ENCODE data around the gene ANO2. TPM values are rescaled to one million over a fixed set of nuclear protein-coding genes. Genes with fewer than 3 reads are reported as not detected.

Gene ANO2
- total RNA-seq, 4 donors from 2014 or later, result 2.0 to 9.8 (median 4.9) TPM

- Histone ChIP-seq H3K4me3 (no peak overlapping the region), H3K4me1 (no peaks in the 10 kb centered on the region), H3K36me3 (no peaks in the 10 kb centered on the region), H3K27ac (no peak overlapping the region), H3K9me3 (no peaks in the 10 kb centered on the region), H3K27me3 (peaks cover 22 to 40% (median 27%) of the 10 kb centered on the region in 3 donors)
- DNase-seq (no peak), ATAC-seq (no peak)
- in situ Hi-C loops (cut with MboI; ENCODE audit: low sequenced_read_pairs in 4 of 4), result no loop called here
- TF ChIP-seq, protein P1, sequence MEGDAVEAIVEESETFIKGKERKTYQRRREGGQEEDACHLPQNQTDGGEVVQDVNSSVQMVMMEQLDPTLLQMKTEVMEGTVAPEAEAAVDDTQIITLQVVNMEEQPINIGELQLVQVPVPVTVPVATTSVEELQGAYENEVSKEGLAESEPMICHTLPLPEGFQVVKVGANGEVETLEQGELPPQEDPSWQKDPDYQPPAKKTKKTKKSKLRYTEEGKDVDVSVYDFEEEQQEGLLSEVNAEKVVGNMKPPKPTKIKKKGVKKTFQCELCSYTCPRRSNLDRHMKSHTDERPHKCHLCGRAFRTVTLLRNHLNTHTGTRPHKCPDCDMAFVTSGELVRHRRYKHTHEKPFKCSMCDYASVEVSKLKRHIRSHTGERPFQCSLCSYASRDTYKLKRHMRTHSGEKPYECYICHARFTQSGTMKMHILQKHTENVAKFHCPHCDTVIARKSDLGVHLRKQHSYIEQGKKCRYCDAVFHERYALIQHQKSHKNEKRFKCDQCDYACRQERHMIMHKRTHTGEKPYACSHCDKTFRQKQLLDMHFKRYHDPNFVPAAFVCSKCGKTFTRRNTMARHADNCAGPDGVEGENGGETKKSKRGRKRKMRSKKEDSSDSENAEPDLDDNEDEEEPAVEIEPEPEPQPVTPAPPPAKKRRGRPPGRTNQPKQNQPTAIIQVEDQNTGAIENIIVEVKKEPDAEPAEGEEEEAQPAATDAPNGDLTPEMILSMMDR (IDR thresholded peaks at IDR 0.05 in 4 of 5, conservative IDR thresholded peaks at IDR 0.05 in 1 of 5), result no peak
- TF ChIP-seq POLR2A (IDR thresholded peaks at IDR 0.05), result no peak
- intact Hi-C loops (cut with DNase I; ENCODE audit: low total_unique reads), result no loop called here
Observed at GRCh38 chr12:5946388-5946787, 1.3 kb upstream of the ANO2 start.

GRCh38 chr12:5944688-5945070, 380 bp downstream of the ANO2 start:
- H3K4me1 ChIP-seq, result no peaks in the 10 kb centered on the region
- H3K27ac ChIP-seq, result no peak overlapping the region
- H3K4me3 ChIP-seq, result peak overlapping the region in 1 of 4 donors; percentile 36
- H3K36me3 ChIP-seq, result no peaks in the 10 kb centered on the region
- intact Hi-C loops (cut with DNase I; ENCODE audit: low total_unique reads) (no loop called here), in situ Hi-C loops (cut with MboI; ENCODE audit: low sequenced_read_pairs in 4 of 4) (no loop called here)
- no peak for DNase-seq
- TF ChIP-seq, protein P1 (IDR thresholded peaks at IDR 0.05 in 4 of 5, conservative IDR thresholded peaks at IDR 0.05 in 1 of 5), result no peak
- H3K9me3 ChIP-seq, result no peaks in the 10 kb centered on the region
- ATAC-seq, result no peak
- peaks cover 19 to 39% (median 27%) of the 10 kb centered on the region in 3 donors for H3K27me3 ChIP-seq

DNA sequence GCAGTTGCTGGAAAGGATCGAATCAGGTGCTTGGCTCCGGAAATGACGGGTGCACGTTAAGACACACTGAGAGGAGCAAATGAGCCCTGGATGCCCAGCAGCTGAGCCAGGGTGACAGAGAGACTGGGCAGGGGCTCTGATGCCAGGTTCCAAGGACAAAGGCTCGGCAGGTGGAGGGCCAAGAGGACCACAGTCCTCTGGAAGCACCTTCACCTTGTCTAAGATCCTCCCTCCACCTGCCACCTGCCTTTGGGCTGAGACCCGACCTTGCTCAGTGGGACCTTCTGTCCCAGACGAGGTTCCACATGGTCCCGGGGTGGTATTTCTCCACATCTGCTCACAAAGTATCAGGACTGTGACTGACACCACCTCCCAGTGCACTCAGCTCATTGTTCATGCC, 1.0 kb downstream of the ANO2 start:
- in situ Hi-C loops (cut with MboI; ENCODE audit: low sequenced_read_pairs in 4 of 4) (no loop called here), intact Hi-C loops (cut with DNase I; ENCODE audit: low total_unique reads) (no loop called here)
- Histone ChIP-seq H3K4me1 (no peaks in the 10 kb centered on the region), H3K4me3 (no peak overlapping the region), H3K36me3 (no peaks in the 10 kb centered on the region), H3K27ac (no peak overlapping the region), H3K27me3 (peaks cover 19 to 38% (median 27%) of the 10 kb centered on the region in 3 donors), H3K9me3 (no peaks in the 10 kb centered on the region)
- DNase-seq (no peak), ATAC-seq (no peak)
- TF ChIP-seq, protein P1 (IDR thresholded peaks at IDR 0.05 in 4 of 5, conservative IDR thresholded peaks at IDR 0.05 in 1 of 5), result no peak
- no peak for TF ChIP-seq POLR2A (IDR thresholded peaks at IDR 0.05)

GRCh38 chr12:5941907-5942306, 3.2 kb downstream of the ANO2 start:
- Histone ChIP-seq H3K27me3 (peaks cover 22 to 31% (median 22%) of the 10 kb centered on the region in 3 donors), H3K9me3 (no peaks in the 10 kb centered on the region), H3K36me3 (no peaks in the 10 kb centered on the region), H3K27ac (no peak overlapping the region), H3K4me1 (no peaks in the 10 kb centered on the region), H3K4me3 (no peak overlapping the region)
- intact Hi-C loops (cut with DNase I; ENCODE audit: low total_unique reads), result no loop called here
- in situ Hi-C loops (cut with MboI; ENCODE audit: low sequenced_read_pairs in 4 of 4), result no loop called here
- TF ChIP-seq, protein P1 (IDR thresholded peaks at IDR 0.05 in 4 of 5, conservative IDR thresholded peaks at IDR 0.05 in 1 of 5), result no peak
- TF ChIP-seq POLR2A (IDR thresholded peaks at IDR 0.05), result no peak
- no peak for DNase-seq
- no peak for ATAC-seq
